ENCODE results near the gene FZD4. TPM values are rescaled to one million over a fixed set of nuclear protein-coding genes. Genes with fewer than 3 reads are reported as not detected.
A peak's percentile ranks its signal among the peaks of the same experiment; 100 is the strongest.

The FZD4 gene
- total RNA-seq, 1 experiment from 2014 or later: 7.7 TPM

DNA sequence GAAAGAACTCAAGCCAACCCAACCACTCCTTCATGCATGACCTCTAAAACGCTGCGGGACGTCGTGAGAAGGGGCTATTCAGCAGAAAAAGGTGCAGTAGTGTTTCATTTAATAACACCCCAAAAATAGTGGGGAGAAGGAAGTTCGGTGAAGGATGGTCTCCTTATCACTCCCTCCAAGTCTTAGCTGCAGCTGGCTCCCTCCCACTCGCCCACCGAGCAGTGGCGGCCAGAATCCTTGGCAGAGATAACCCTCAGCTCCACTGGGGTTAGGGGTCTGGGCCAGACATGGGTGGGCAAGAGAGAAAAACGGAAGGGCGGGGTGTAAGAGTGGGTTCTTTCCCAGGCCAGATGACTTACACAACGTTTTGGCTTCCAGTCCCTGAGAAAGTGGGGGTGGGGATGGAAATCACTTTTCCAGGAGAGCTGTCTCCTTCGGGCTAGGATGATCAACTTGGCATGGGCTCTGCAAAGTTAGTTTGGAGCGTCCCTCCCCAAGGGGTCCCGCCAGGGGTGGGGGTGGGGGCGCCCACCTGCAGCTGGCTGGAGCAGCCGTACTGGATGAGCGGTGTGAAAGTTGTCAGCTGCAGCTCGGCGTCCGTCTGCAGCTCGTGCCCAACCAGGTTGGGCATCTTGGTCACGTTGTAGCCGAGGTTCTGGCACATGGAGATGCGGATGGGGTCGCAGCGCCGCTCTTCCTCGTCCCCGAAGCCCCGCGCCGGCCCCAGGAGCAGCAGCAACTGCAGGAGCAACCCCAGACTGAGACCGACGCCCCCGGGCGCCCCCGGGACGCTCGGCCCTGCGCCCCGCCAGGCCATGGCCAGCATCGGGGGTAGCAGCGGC, 705 bp downstream of the FZD4 start (continued):
- TF ChIP-seq, protein P1, sequence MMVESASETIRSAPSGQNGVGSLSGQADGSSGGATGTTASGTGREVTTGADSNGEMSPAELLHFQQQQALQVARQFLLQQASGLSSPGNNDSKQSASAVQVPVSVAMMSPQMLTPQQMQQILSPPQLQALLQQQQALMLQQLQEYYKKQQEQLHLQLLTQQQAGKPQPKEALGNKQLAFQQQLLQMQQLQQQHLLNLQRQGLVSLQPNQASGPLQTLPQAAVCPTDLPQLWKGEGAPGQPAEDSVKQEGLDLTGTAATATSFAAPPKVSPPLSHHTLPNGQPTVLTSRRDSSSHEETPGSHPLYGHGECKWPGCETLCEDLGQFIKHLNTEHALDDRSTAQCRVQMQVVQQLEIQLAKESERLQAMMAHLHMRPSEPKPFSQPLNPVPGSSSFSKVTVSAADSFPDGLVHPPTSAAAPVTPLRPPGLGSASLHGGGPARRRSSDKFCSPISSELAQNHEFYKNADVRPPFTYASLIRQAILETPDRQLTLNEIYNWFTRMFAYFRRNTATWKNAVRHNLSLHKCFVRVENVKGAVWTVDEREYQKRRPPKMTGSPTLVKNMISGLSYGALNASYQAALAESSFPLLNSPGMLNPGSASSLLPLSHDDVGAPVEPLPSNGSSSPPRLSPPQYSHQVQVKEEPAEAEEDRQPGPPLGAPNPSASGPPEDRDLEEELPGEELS (CRISPR knock-in tag; IDR thresholded peaks at IDR 0.05): peak; percentile 98
- TF ChIP-seq NR1H2 (CRISPR knock-in tag; IDR thresholded peaks at IDR 0.05): peak; percentile 92
- TF ChIP-seq NFYB (CRISPR knock-in tag; conservative IDR thresholded peaks at IDR 0.05; ENCODE audit: low read depth): 0 out of 2 replicates have a peak, but pooled peaks have one; percentile 43
- no peak for TF ChIP-seq ATF6 (CRISPR knock-in tag; IDR thresholded peaks at IDR 0.05)
- TF ChIP-seq ZNF396 (CRISPR knock-in tag; IDR thresholded peaks at IDR 0.05; ENCODE audit: borderline replicate concordance): no peak
- peak; percentile 98 for TF ChIP-seq ELF4 (CRISPR knock-in tag; IDR thresholded peaks at IDR 0.05; ENCODE audit: low read depth)
- TF ChIP-seq NFATC4 (CRISPR knock-in tag; IDR thresholded peaks at IDR 0.05): no peak
- TF ChIP-seq ERG (CRISPR knock-in tag; IDR thresholded peaks at IDR 0.05): 0 out of 2 replicates have a peak, but pooled peaks have one; percentile 38
- TF ChIP-seq ZBTB21 (CRISPR knock-in tag; IDR thresholded peaks at IDR 0.05; ENCODE audit: borderline replicate concordance): peak; percentile 88; the same call in 1 of the 2 replicates
- TF ChIP-seq, protein P2, sequence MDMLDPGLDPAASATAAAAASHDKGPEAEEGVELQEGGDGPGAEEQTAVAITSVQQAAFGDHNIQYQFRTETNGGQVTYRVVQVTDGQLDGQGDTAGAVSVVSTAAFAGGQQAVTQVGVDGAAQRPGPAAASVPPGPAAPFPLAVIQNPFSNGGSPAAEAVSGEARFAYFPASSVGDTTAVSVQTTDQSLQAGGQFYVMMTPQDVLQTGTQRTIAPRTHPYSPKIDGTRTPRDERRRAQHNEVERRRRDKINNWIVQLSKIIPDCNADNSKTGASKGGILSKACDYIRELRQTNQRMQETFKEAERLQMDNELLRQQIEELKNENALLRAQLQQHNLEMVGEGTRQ (CRISPR knock-in tag; IDR thresholded peaks at IDR 0.05): no peak
- TF ChIP-seq, protein P3, sequence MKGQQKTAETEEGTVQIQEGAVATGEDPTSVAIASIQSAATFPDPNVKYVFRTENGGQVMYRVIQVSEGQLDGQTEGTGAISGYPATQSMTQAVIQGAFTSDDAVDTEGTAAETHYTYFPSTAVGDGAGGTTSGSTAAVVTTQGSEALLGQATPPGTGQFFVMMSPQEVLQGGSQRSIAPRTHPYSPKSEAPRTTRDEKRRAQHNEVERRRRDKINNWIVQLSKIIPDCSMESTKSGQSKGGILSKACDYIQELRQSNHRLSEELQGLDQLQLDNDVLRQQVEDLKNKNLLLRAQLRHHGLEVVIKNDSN (CRISPR knock-in tag; IDR thresholded peaks at IDR 0.05): peak; percentile 86

- peaks cover 28% of the 10 kb centered on the region for H3K27me3 Mint-ChIP-seq (ENCODE audit: low read depth)
- no peak for ATAC-seq
- CTCF ChIA-PET: interaction anchor here (2.3 kb wide), 1 partner anchor 13 kb away, joined by 7 read pairs; no protein-coding TSS in a partner anchor
- no peak for DNase-seq (ENCODE audit: low spot score)
- peak overlapping the region; percentile 19; the same call in 1 of the 2 replicates for H3K27ac Mint-ChIP-seq
- POLR2A ChIA-PET: no interaction called here
- no peaks in the 10 kb centered on the region for H3K9me3 Mint-ChIP-seq
- peaks cover 45% of the 10 kb centered on the region for H3K4me1 Mint-ChIP-seq
- peaks cover 23% of the 10 kb centered on the region for H3K36me3 Mint-ChIP-seq
- no peak overlapping the region for H3K4me3 Mint-ChIP-seq
- TF ChIP-seq SP1 (CRISPR knock-in tag; conservative IDR thresholded peaks at IDR 0.05): no peak
- no peak for TF ChIP-seq CREM (CRISPR knock-in tag; IDR thresholded peaks at IDR 0.05)
- no peak for TF ChIP-seq ZNF138 (CRISPR knock-in tag; conservative IDR thresholded peaks at IDR 0.05)
- TF ChIP-seq IRF1 (CRISPR knock-in tag; IDR thresholded peaks at IDR 0.05): no peak
- TF ChIP-seq KAT7 (CRISPR knock-in tag; IDR thresholded peaks at IDR 0.05; ENCODE audit: borderline replicate concordance): no peak
- TF ChIP-seq MYBL2 (CRISPR knock-in tag; IDR thresholded peaks at IDR 0.05): no peak
- no peak for TF ChIP-seq JAZF1 (CRISPR knock-in tag; IDR thresholded peaks at IDR 0.05)
- TF ChIP-seq, protein P1 (CRISPR knock-in tag; IDR thresholded peaks at IDR 0.05): no peak
- TF ChIP-seq, protein P4, sequence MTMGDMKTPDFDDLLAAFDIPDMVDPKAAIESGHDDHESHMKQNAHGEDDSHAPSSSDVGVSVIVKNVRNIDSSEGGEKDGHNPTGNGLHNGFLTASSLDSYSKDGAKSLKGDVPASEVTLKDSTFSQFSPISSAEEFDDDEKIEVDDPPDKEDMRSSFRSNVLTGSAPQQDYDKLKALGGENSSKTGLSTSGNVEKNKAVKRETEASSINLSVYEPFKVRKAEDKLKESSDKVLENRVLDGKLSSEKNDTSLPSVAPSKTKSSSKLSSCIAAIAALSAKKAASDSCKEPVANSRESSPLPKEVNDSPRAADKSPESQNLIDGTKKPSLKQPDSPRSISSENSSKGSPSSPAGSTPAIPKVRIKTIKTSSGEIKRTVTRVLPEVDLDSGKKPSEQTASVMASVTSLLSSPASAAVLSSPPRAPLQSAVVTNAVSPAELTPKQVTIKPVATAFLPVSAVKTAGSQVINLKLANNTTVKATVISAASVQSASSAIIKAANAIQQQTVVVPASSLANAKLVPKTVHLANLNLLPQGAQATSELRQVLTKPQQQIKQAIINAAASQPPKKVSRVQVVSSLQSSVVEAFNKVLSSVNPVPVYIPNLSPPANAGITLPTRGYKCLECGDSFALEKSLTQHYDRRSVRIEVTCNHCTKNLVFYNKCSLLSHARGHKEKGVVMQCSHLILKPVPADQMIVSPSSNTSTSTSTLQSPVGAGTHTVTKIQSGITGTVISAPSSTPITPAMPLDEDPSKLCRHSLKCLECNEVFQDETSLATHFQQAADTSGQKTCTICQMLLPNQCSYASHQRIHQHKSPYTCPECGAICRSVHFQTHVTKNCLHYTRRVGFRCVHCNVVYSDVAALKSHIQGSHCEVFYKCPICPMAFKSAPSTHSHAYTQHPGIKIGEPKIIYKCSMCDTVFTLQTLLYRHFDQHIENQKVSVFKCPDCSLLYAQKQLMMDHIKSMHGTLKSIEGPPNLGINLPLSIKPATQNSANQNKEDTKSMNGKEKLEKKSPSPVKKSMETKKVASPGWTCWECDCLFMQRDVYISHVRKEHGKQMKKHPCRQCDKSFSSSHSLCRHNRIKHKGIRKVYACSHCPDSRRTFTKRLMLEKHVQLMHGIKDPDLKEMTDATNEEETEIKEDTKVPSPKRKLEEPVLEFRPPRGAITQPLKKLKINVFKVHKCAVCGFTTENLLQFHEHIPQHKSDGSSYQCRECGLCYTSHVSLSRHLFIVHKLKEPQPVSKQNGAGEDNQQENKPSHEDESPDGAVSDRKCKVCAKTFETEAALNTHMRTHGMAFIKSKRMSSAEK (CRISPR knock-in tag; IDR thresholded peaks at IDR 0.05; ENCODE audit: borderline replicate concordance): no peak
Measured at GRCh38 chr11:86952221-86952875, 2.8 kb downstream of the FZD4 start.
